IMR-90 (cell line): ENCODE data around the gene CTAG1B. TPM values are rescaled to one million over a fixed set of nuclear protein-coding genes. Genes with fewer than 3 reads are reported as not detected.

Source experiments
- ATAC-seq: fragments of 200-7000 bp; cut with Tn5 transposase; 2 replicates; pipeline ENCODE4 v1.9.1; 2020; ENCODE audit warnings: low read depth, mild to moderate bottlenecking, moderate library complexity
- BruUV-seq: library from RNA; stranded (reverse); fragments of 400-500 nt; replicated peaks from 2 replicates; lab custom pipeline; 2021; lab: Mats Ljungman, UMichigan
- CTCF ChIA-PET: fragments of 300-600 bp; formaldehyde crosslinking; extraction: SDS; loops from one replicate; lab custom pipeline; 2021; ENCODE audit warnings: antibody characterized with exemption; lab: Yijun Ruan, JAX
- POLR2A ChIA-PET: fragments of 300-600 bp; sonication (Branson Sonifier 250); formaldehyde crosslinking; loops from one replicate; lab custom pipeline; 2022; ENCODE audit warnings: antibody characterized with exemption; ENCODE audit not compliant: unreplicated experiment; lab: Charles Lee
- DNase-seq: peaks from one replicate; pipeline ENCODE4 v3.0.0; 2013
- H2AFZ ChIP-seq: replicated peaks from 2 replicates; pipeline ENCODE3; 2013; ENCODE audit warnings: low read length, mild to moderate bottlenecking; ENCODE audit not compliant: poor library complexity
- H2AK5ac ChIP-seq: 2 replicates; pipeline ENCODE4 v1.6.1; 2013; ENCODE audit warnings: low read depth, low read length, inconsistent platforms
- H2AK9ac ChIP-seq: replicated peaks from 2 replicates; pipeline ENCODE3; 2013; ENCODE audit warnings: mild to moderate bottlenecking, low read depth, low read length, moderate library complexity; ENCODE audit not compliant: poor library complexity
- H2BK120ac ChIP-seq: 2 replicates; pipeline ENCODE4 v1.6.1; 2013; ENCODE audit warnings: low read depth, low read length, inconsistent platforms
- H2BK15ac ChIP-seq: 3 replicates; pipeline ENCODE4 v1.6.1; 2013; ENCODE audit warnings: low read depth, low read length, inconsistent platforms
- H2BK20ac ChIP-seq: 2 replicates; pipeline ENCODE4 v1.6.1; 2013; ENCODE audit warnings: low read depth, mild to moderate bottlenecking, inconsistent platforms, low read length, moderate library complexity
- H2BK5ac ChIP-seq: 2 replicates; pipeline ENCODE4 v1.6.1; 2013; ENCODE audit warnings: mild to moderate bottlenecking, low read depth, low read length, inconsistent platforms; ENCODE audit not compliant: poor library complexity, severe bottlenecking
- H3K14ac ChIP-seq: replicated peaks from 2 replicates; pipeline ENCODE4 v1.6.1; 2013; ENCODE audit warnings: low read depth, low read length, inconsistent platforms
- H3K18ac ChIP-seq: 2 replicates; pipeline ENCODE4 v1.6.1; 2013; ENCODE audit warnings: low read depth, low read length, control low read depth
- H3K23ac ChIP-seq: 2 replicates; pipeline ENCODE4 v1.6.1; 2013; ENCODE audit warnings: low read depth, low read length, inconsistent platforms
- H3K27ac ChIP-seq: 2 replicates; pipeline ENCODE4 v1.5.1; 2013; ENCODE audit warnings: mild to moderate bottlenecking, control low read depth, low read length; ENCODE audit not compliant: insufficient read depth
- H3K27me3 ChIP-seq: 2 replicates; pipeline ENCODE4 v1.6.1; 2013; ENCODE audit warnings: low read length; ENCODE audit not compliant: control insufficient read depth, insufficient read depth
- H3K36me3 ChIP-seq: 2 replicates; pipeline ENCODE4 v1.6.1; 2013; ENCODE audit warnings: low read length, mixed read lengths; ENCODE audit not compliant: control insufficient read depth, insufficient read depth
- H3K4ac ChIP-seq: 2 replicates; pipeline ENCODE4 v1.6.1; 2013; ENCODE audit warnings: low read depth, low read length, inconsistent platforms
- H3K4me1 ChIP-seq: 2 replicates; pipeline ENCODE4 v1.6.1; 2013; ENCODE audit warnings: low read length, mixed read lengths; ENCODE audit not compliant: control insufficient read depth, insufficient read depth
- H3K4me2 ChIP-seq: 2 replicates; pipeline ENCODE4 v1.6.1; 2013; ENCODE audit warnings: low read depth, mild to moderate bottlenecking, control low read depth, low read length, moderate library complexity
- H3K4me3 ChIP-seq: 2 replicates; pipeline ENCODE4 v1.5.1; 2013; ENCODE audit warnings: low read depth, mild to moderate bottlenecking, control low read depth, low read length, moderate library complexity; ENCODE audit not compliant: insufficient read depth
- H3K56ac ChIP-seq: 2 replicates; pipeline ENCODE4 v1.6.1; 2013; ENCODE audit warnings: low read length, inconsistent platforms; ENCODE audit not compliant: insufficient read depth; ENCODE audit errors: extremely low read depth
- H3K79me1 ChIP-seq, 2 experiments: 2 replicates each; pipeline ENCODE4 v1.6.1; 2013; ENCODE audit warnings: low read length in 2 of 2, inconsistent platforms in 1 of 2, low read depth in 1 of 2
- H3K9ac ChIP-seq: 2 replicates; pipeline ENCODE4 v1.6.1; 2013; ENCODE audit warnings: low read depth, low read length, control low read depth
- H3K9me1 ChIP-seq: 2 replicates; pipeline ENCODE4 v1.6.1; 2013; ENCODE audit warnings: low read length, inconsistent platforms; ENCODE audit not compliant: insufficient read depth
- H3K9me3 ChIP-seq: 2 replicates; pipeline ENCODE4 v1.6.1; 2013; ENCODE audit warnings: low read length; ENCODE audit not compliant: control insufficient read depth, insufficient read depth
- H4K20me1 ChIP-seq: 2 replicates; pipeline ENCODE4 v1.6.1; 2013; ENCODE audit warnings: low read length, inconsistent platforms; ENCODE audit not compliant: insufficient read depth
- H4K5ac ChIP-seq: 2 replicates; pipeline ENCODE4 v1.6.1; 2013; ENCODE audit warnings: mild to moderate bottlenecking, low read depth, low read length, control low read depth
- H4K8ac ChIP-seq, 2 experiments: 2 replicates each; pipeline ENCODE4 v1.6.1; 2013; ENCODE audit warnings: low read depth in 2 of 2, low read length in 2 of 2, control low read depth in 1 of 2, inconsistent platforms in 1 of 2
- H4K91ac ChIP-seq: 2 replicates; pipeline ENCODE4 v1.6.1; 2013; ENCODE audit warnings: low read depth, low read length, inconsistent platforms; ENCODE audit not compliant: insufficient read depth
- FOS ChIP-seq: fragments of 150-350 bp; IDR thresholded peaks from 2 replicates; pipeline ENCODE4 v1.6.1; 2016; ENCODE audit warnings: low read depth, low read length
- MAFK ChIP-seq: IDR thresholded peaks from 2 replicates; pipeline ENCODE4 v1.6.1; 2012; ENCODE audit warnings: low read depth, low read length, improper control_type of control experiment
- MXI1 ChIP-seq: IDR thresholded peaks from 2 replicates; pipeline ENCODE4 v1.6.1; 2012; ENCODE audit warnings: low read depth, mild to moderate bottlenecking, low read length, moderate library complexity, borderline replicate concordance
- RAD21 ChIP-seq: IDR thresholded peaks from 2 replicates; pipeline ENCODE4 v1.6.1; 2012; ENCODE audit warnings: low read length, improper control_type of control experiment
- RCOR1 ChIP-seq: IDR thresholded peaks from 2 replicates; pipeline ENCODE4 v1.6.1; 2012; ENCODE audit warnings: mild to moderate bottlenecking, low read length, improper control_type of control experiment; ENCODE audit not compliant: insufficient replicate concordance
- RFX5 ChIP-seq: IDR thresholded peaks from 2 replicates; pipeline ENCODE4 v1.8.0; 2012; ENCODE audit warnings: low read depth, mild to moderate bottlenecking, low read length, moderate library complexity
- SMC3 ChIP-seq: fragments of 150-350 bp; IDR thresholded peaks from 2 replicates; pipeline ENCODE4 v1.6.1; 2016; ENCODE audit warnings: low read depth, mild to moderate bottlenecking, antibody characterized with exemption, low read length, moderate library complexity
- WGBS, 2 experiments: methylation state at CpG; one replicate each; pipeline versions ENCODE4 v1.1.5 to v1.1.7; 2013; ENCODE audit warnings: missing lambda C conversion rate in 2 of 2; ENCODE audit not compliant: insufficient read length in 1 of 2; ENCODE audit errors: extremely low coverage in 2 of 2; 5-methylcytosine and 5-hydroxymethylcytosine counted together
- dilution Hi-C: fragments of 300-500 bp; cut with HindIII; formaldehyde crosslinking; loops from one replicate; pipeline ENCODE4 v1.14.3; 2018; ENCODE audit warnings: low sequenced_read_pairs; ENCODE audit not compliant: unreplicated experiment
- in situ Hi-C: fragments of 300-500 bp; cut with MboI; formaldehyde crosslinking; loops from 3 replicates; pipeline ENCODE4 v1.14.3; 2019; ENCODE audit warnings: low sequenced_read_pairs, inconsistent platforms, mixed read lengths
- intact Hi-C: fragments of 100-400 bp; cut with micrococcal nuclease; formaldehyde crosslinking; loops from 2 replicates; pipeline ENCODE4 v1.10.0; 2022
- polyA plus RNA-seq, 3 experiments: library from polyadenylated mRNA; depleted of rRNA; stranded (reverse); fragments of >200 nt; gene quantifications; 2 replicates each; pipeline ENCODE4 v1.2.3, GENCODE V29; 2012; ENCODE audit warnings: low replicate concordance in 1 of 3
- total RNA-seq: library from RNA; depleted of rRNA; stranded (reverse); fragments of >200 nt; gene quantifications from 2 replicates; pipeline ENCODE4 v1.2.3, GENCODE V29; 2012
- TF ChIP-seq, protein P1 (sequence below): fragments of 150-350 bp; IDR thresholded peaks from 2 replicates; pipeline ENCODE4 v1.6.1; 2017; ENCODE audit warnings: mild to moderate bottlenecking, antibody characterized with exemption, low read length, low read depth
- TF ChIP-seq, protein P2 (sequence below): conservative IDR thresholded peaks from 2 replicates; pipeline ENCODE4 v1.5.1; 2012; ENCODE audit warnings: mild to moderate bottlenecking, low read depth, low read length, improper control_type of control experiment

The CTAG1B gene
- total and polyA plus RNA-seq, 2 of the 4 experiments (the other 2 are of a cell fraction) = not detected

DNA sequence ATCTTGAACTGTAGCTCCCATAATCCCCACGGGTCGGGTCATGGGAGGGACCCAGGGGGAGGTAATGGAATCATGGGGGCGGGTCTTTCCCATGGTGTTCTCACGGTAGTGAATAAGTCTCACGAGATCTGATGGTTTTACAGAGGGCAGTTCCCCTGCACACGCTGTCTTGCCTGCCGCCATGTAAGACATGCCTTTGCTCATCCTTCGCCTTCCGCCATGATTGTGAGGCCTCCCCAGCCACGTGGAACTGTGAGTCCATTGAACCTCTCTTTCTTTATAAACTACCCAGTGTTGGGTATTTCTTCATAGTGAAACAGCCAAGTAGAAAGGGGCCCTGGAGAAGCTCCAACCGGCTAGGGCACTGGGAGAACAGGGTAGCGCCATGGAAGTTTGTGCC, 21.9 kb downstream of the CTAG1B start:
- H2AK5ac ChIP-seq = no peak overlapping the region
- H3K23ac ChIP-seq = no peak overlapping the region
- no peaks in the 10 kb centered on the region; the same call in 1 of the 2 replicates for H3K4me1 ChIP-seq
- no peaks in the 10 kb centered on the region for H3K79me1 ChIP-seq
- TF ChIP-seq RFX5 = no peak
- TF ChIP-seq MAFK = no peak
- TF ChIP-seq, protein P1, sequence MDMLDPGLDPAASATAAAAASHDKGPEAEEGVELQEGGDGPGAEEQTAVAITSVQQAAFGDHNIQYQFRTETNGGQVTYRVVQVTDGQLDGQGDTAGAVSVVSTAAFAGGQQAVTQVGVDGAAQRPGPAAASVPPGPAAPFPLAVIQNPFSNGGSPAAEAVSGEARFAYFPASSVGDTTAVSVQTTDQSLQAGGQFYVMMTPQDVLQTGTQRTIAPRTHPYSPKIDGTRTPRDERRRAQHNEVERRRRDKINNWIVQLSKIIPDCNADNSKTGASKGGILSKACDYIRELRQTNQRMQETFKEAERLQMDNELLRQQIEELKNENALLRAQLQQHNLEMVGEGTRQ = no peak
- TF ChIP-seq SMC3 = no peak
- no peak for TF ChIP-seq RCOR1
- TF ChIP-seq, protein P2, sequence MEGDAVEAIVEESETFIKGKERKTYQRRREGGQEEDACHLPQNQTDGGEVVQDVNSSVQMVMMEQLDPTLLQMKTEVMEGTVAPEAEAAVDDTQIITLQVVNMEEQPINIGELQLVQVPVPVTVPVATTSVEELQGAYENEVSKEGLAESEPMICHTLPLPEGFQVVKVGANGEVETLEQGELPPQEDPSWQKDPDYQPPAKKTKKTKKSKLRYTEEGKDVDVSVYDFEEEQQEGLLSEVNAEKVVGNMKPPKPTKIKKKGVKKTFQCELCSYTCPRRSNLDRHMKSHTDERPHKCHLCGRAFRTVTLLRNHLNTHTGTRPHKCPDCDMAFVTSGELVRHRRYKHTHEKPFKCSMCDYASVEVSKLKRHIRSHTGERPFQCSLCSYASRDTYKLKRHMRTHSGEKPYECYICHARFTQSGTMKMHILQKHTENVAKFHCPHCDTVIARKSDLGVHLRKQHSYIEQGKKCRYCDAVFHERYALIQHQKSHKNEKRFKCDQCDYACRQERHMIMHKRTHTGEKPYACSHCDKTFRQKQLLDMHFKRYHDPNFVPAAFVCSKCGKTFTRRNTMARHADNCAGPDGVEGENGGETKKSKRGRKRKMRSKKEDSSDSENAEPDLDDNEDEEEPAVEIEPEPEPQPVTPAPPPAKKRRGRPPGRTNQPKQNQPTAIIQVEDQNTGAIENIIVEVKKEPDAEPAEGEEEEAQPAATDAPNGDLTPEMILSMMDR = no peak
- TF ChIP-seq MXI1 = no peak
- no peak for TF ChIP-seq RAD21
- no peak for TF ChIP-seq FOS
- no peak overlapping the region for H4K91ac ChIP-seq
- H3K27me3 ChIP-seq = peaks cover 19% of the 10 kb centered on the region
- H3K9me3 ChIP-seq = peaks cover 9% of the 10 kb centered on the region
- no peaks in the 10 kb centered on the region for H4K20me1 ChIP-seq
- no peak overlapping the region for H3K18ac ChIP-seq
- DNase-seq (no peak), ATAC-seq (no peak)
- ChIA-PET POLR2A (no interaction called here), CTCF (no interaction called here)
- H2BK120ac ChIP-seq = no peak overlapping the region
- H3K4me3 ChIP-seq = no peak overlapping the region
- H2BK5ac ChIP-seq = no peak overlapping the region
- H3K4ac ChIP-seq = no peak overlapping the region
- H3K14ac ChIP-seq = no peak overlapping the region
- H3K36me3 ChIP-seq = no peaks in the 10 kb centered on the region
- in situ Hi-C loops = loop anchor here (25.0 kb wide), 1 partner anchor 140 kb away; no protein-coding TSS in a partner anchor
- dilution Hi-C loops = no loop called here
- no peak overlapping the region for H3K4me2 ChIP-seq
- intact Hi-C loops = no loop called here
- BruUV-seq = no TSS peak
- whole genome bisulfite sequencing, 2 experiments = 60% methylated on average over 2 of the region's 12 CpGs; no CpG with 5 or more reads in 1 of the 2 experiments
- no peak overlapping the region for H3K56ac ChIP-seq
- no peak overlapping the region for H2AK9ac ChIP-seq
- H2AFZ ChIP-seq = no peak overlapping the region
- no peak overlapping the region for H4K8ac ChIP-seq
- H2BK15ac ChIP-seq = no peak overlapping the region
- H2BK20ac ChIP-seq = no peak overlapping the region
- H3K9me1 ChIP-seq = no peaks in the 10 kb centered on the region
- H3K9ac ChIP-seq = no peak overlapping the region
- no peak overlapping the region for H4K5ac ChIP-seq
- H3K27ac ChIP-seq = no peak overlapping the region
